H1 (cell line): Measurements from ENCODE around the gene RPS13. TPM values are rescaled to one million over a fixed set of nuclear protein-coding genes. Genes with fewer than 3 reads are reported as not detected.

ENCODE experiments used
- CHD7 ChIP-seq: fragments of 300-600 bp; sonication (generic); IDR thresholded peaks from 2 replicates; pipeline ENCODE4 v1.7.1; 2012; ENCODE audit warnings: low read length, moderate library complexity, mild to moderate bottlenecking, inconsistent platforms; ENCODE audit not compliant: insufficient replicate concordance
- CTBP2 ChIP-seq: IDR thresholded peaks from 2 replicates; pipeline ENCODE4 v1.7.0; 2011; ENCODE audit warnings: borderline replicate concordance, mild to moderate bottlenecking, moderate library complexity, mixed read lengths, low read length; ENCODE audit not compliant: insufficient read depth, insufficient read length
- GABPA ChIP-seq: IDR thresholded peaks from 2 replicates; pipeline ENCODE4 v1.6.1; 2011; ENCODE audit warnings: mild to moderate bottlenecking, low read length, moderate library complexity, borderline replicate concordance; ENCODE audit not compliant: insufficient read depth
- HDAC6 ChIP-seq: IDR thresholded peaks from one replicate; pipeline ENCODE4 v1.7.1; 2012; ENCODE audit warnings: low read depth, mild to moderate bottlenecking, inconsistent platforms, low read length, moderate library complexity
- JUN ChIP-seq: IDR thresholded peaks from 2 replicates; pipeline ENCODE4 v1.6.1; 2011; ENCODE audit warnings: low read depth, mild to moderate bottlenecking, improper control_type of control experiment, low read length
- NANOG ChIP-seq: IDR thresholded peaks from 2 replicates; pipeline ENCODE4 v1.6.1; 2011; ENCODE audit warnings: low read length, low read depth, mild to moderate bottlenecking, inconsistent platforms; ENCODE audit not compliant: insufficient read depth, poor library complexity, severe bottlenecking
- RNF2 ChIP-seq: fragments of 200-900, 300-1000 bp; sonication (generic); IDR thresholded peaks from 2 replicates; pipeline ENCODE4 v1.7.1; 2016; ENCODE audit warnings: borderline replicate concordance, low read depth, mild to moderate bottlenecking, antibody characterized with exemption, low read length; ENCODE audit not compliant: poor library complexity, severe bottlenecking; ENCODE audit errors: missing control alignments
- SIRT6 ChIP-seq: IDR thresholded peaks from one replicate; pipeline ENCODE4 v1.7.1; 2012; ENCODE audit warnings: low read length, inconsistent platforms
- SP4 ChIP-seq: IDR thresholded peaks from 2 replicates; pipeline ENCODE4 v1.6.1; 2012; ENCODE audit warnings: low read length, inconsistent platforms
- TAF1 ChIP-seq: IDR thresholded peaks from 2 replicates; pipeline ENCODE4 v1.6.1; 2011; ENCODE audit warnings: mild to moderate bottlenecking, low read depth, low read length
- TAF7 ChIP-seq: optimal IDR thresholded peaks from 2 replicates; pipeline ENCODE3; 2011; ENCODE audit warnings: low read depth, mild to moderate bottlenecking, inconsistent platforms, low read length, moderate library complexity, borderline replicate concordance
- polyA plus RNA-seq, 7 experiments: library from polyadenylated mRNA; depleted of rRNA in 3 of 7; stranded (reverse) in 5 of 7; unstranded in 2 of 7; fragments of >200 nt in 5 of 7; fragments of 200-250 nt in 2 of 7; gene quantifications; 1 replicate in 5 of 7; 2 replicates in 1 of 7; 4 replicates in 1 of 7; pipeline versions ENCODE4 v1.2.1 to v1.2.3, GENCODE V29; 2011 to 2013; ENCODE audit warnings: missing spikeins in 2 of 7, mixed read lengths in 2 of 7
- total RNA-seq: library from RNA; stranded (reverse); fragmentation: NEBNext Ultra II Directional; extraction: Animal tissue kit (Norgen Biotek cat#: 25700); gene quantifications from 2 replicates; pipeline ENCODE4 v1.2.1, GENCODE V29; 2021

RPS13 gene
- total and polyA plus RNA-seq, 2 of the 8 experiments (the other 6 are each of a cell fraction or from before 2014, with no cell fraction given): 1,336 to 2,270 TPM

GRCh38 chr11:17067417-17067816 is 10.1 kb downstream of the RPS13 start (continued):
- TF ChIP-seq CHD7: no peak
- no peak for TF ChIP-seq JUN
- TF ChIP-seq GABPA: no peak
- TF ChIP-seq RNF2: no peak
- TF ChIP-seq SIRT6: no peak
- TF ChIP-seq HDAC6: no peak
- TF ChIP-seq NANOG: no peak
- TF ChIP-seq CTBP2: no peak
- no peak for TF ChIP-seq TAF1
- no peak for TF ChIP-seq SP4
- no peak for TF ChIP-seq TAF7
